Breast epithelium (tissue), 3 donors: ENCODE measurements around the gene SETD6. TPM values are rescaled to one million over a fixed set of nuclear protein-coding genes. Genes with fewer than 3 reads are reported as not detected.

Source experiments
- total RNA-seq, 3 donors: library from RNA; depleted of rRNA; stranded (reverse); fragments of >200 nt; gene quantifications; one replicate each; pipeline ENCODE4 v1.1.0, GENCODE V29; 2016

SETD6 gene
- total RNA-seq, 3 donors from 2014 or later: 20.8 to 47.3 (median 44.9) TPM

Other genes with a start within 250 kb of the SETD6 start
- not detected for gene PRSS54, start 220.5 kb upstream of the SETD6 start, total RNA-seq
- gene GINS3, start 123.0 kb upstream of the SETD6 start, total RNA-seq: 1 to 10 TPM; 2.9 to 7.5 (median 4.5) TPM
- 10 to 100 TPM in 1 of 3 donors, 1 to 10 TPM in 2; 3.7 to 35.0 (median 5.6) TPM for gene NDRG4, start 15.4 kb upstream of the SETD6 start, total RNA-seq
- gene CNOT1, start 114.3 kb downstream of the SETD6 start, total RNA-seq: 100 to 1,000 TPM; 106 to 140 (median 117) TPM
- gene SLC38A7, start 169.3 kb downstream of the SETD6 start, total RNA-seq: 10 to 100 TPM; 12.7 to 15.4 (median 13.1) TPM
- gene GOT2, start 218.8 kb downstream of the SETD6 start, total RNA-seq: 10 to 100 TPM; 15.4 to 56.2 (median 45.2) TPM